ENCODE measurements around the gene GPNMB.
"Not testable (repeated sequence)": the region's sequence is repeated elsewhere in the genome, so short reads cannot be mapped to it uniquely, and the experiment has no call there.

GPNMB gene

GRCh38 chr7:23306936-23307521 is 60.5 kb downstream of the GPNMB start:
- no peak for DNase-seq (ENCODE audit: low read depth)

- DNase-seq (ENCODE audit: low read depth) = no peak
Measured at GRCh38 chr7:23308754-23309153, 62.2 kb downstream of the GPNMB start.

- not testable (repeated sequence) for DNase-seq (ENCODE audit: low read depth)
Measured at GRCh38 chr7:23312141-23312540, 65.6 kb downstream of the GPNMB start.

GRCh38 chr7:23315366-23315765 is 68.8 kb downstream of the GPNMB start:
- DNase-seq (ENCODE audit: low read depth) = no peak

Measured in activated gamma-delta T cell treated with anti-CD3 and anti-CD28 coated beads, Interleukin-2, amount 50 U/mL, for 16 hours (primary cell).